ENCODE results near the gene MMS22L.
"Not testable (repeated sequence)": the region's sequence is repeated elsewhere in the genome, so short reads cannot be mapped to it uniquely, and the experiment has no call there.

MMS22L gene

GRCh38 chr6:97198046-97198565 is 84.9 kb downstream of the MMS22L start:
- Histone ChIP-seq H3K9ac (ENCODE audit: low read depth in 1 of 2, low read length in 2 of 2) (no peak overlapping the region), H3K4me1 (ENCODE audit: control insufficient read depth in 2 of 2, insufficient read depth in 2 of 2, low read length in 2 of 2) (no peaks in the 10 kb centered on the region), H3K36me3 (ENCODE audit: control insufficient read depth in 2 of 2, insufficient read depth in 2 of 2, low read length in 2 of 2) (no peaks in the 10 kb centered on the region), H3K4me3 (ENCODE audit: low read length in 2 of 2) (no peak overlapping the region), H3K27ac (ENCODE audit: low read depth in 2 of 2, low read length in 2 of 2) (no peak overlapping the region), H3K9me3 (ENCODE audit: control insufficient read depth in 2 of 2, low read length in 2 of 2) (no peaks in the 10 kb centered on the region), H3K27me3 (ENCODE audit: control insufficient read depth in 2 of 2, insufficient read depth in 2 of 2, low read length in 2 of 2) (no peaks in the 10 kb centered on the region)

GRCh38 chr6:97195117-97195516 is 87.9 kb downstream of the MMS22L start:
- Histone ChIP-seq H3K27me3 (ENCODE audit: control insufficient read depth in 2 of 2, insufficient read depth in 2 of 2, low read length in 2 of 2) (no peaks in the 10 kb centered on the region), H3K4me3 (ENCODE audit: low read length in 2 of 2) (no peak overlapping the region), H3K4me1 (ENCODE audit: control insufficient read depth in 2 of 2, insufficient read depth in 2 of 2, low read length in 2 of 2) (no peaks in the 10 kb centered on the region), H3K9ac (ENCODE audit: low read depth in 1 of 2, low read length in 2 of 2) (no peak overlapping the region), H3K9me3 (ENCODE audit: control insufficient read depth in 2 of 2, low read length in 2 of 2) (no peaks in the 10 kb centered on the region), H3K36me3 (ENCODE audit: control insufficient read depth in 2 of 2, insufficient read depth in 2 of 2, low read length in 2 of 2) (no peaks in the 10 kb centered on the region), H3K27ac (ENCODE audit: low read depth in 2 of 2, low read length in 2 of 2) (no peak overlapping the region)

DNA sequence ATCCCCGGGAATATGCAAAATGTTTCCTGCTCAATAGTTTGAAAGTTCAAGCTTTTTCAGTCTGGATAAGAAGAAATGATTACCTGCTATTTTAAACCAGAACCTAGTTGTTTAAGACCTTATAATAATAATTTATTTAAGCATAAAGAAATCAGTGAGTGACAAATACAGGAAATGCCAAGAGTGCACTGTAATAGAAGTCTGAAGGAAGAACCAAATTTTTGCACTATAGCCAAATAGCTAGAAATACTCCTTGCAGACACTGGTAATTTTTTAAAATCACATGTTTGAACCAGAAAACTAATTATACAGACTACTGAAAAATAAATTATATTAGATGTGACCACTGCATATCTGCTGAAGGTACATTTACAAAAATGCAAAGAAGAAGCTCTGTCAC is 93.2 kb downstream of the MMS22L start:
- Histone ChIP-seq H3K36me3 (ENCODE audit: control insufficient read depth in 2 of 2, insufficient read depth in 2 of 2, low read length in 2 of 2) (no peaks in the 10 kb centered on the region), H3K4me3 (ENCODE audit: low read length in 2 of 2) (no peak overlapping the region), H3K9me3 (ENCODE audit: control insufficient read depth in 2 of 2, low read length in 2 of 2) (no peaks in the 10 kb centered on the region), H3K27me3 (ENCODE audit: control insufficient read depth in 2 of 2, insufficient read depth in 2 of 2, low read length in 2 of 2) (no peaks in the 10 kb centered on the region), H3K27ac (ENCODE audit: low read depth in 2 of 2, low read length in 2 of 2) (no peak overlapping the region), H3K9ac (ENCODE audit: low read depth in 1 of 2, low read length in 2 of 2) (no peak overlapping the region), H3K4me1 (ENCODE audit: control insufficient read depth in 2 of 2, insufficient read depth in 2 of 2, low read length in 2 of 2) (no peaks in the 10 kb centered on the region)

DNA sequence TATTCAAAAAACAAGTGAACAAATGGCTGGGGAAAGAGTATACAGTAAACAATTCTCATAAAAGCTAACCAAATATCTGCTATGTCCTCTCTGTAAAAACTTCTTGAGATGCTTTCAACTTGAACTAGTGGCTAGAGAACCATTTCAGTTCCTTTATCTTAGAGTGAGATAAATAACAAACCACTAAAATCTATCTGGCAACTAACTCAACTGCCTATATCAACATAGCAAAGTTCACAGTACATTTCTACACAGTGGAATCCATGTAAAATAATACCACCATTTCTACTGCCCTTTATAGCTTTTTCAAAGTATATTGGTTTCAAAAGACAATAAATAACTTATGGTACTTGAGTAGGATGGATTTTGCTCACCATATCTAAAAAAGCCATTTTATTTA is 95.1 kb downstream of the MMS22L start:
- Histone ChIP-seq H3K4me1 (ENCODE audit: control insufficient read depth in 2 of 2, insufficient read depth in 2 of 2, low read length in 2 of 2) (no peaks in the 10 kb centered on the region), H3K36me3 (ENCODE audit: control insufficient read depth in 2 of 2, insufficient read depth in 2 of 2, low read length in 2 of 2) (no peaks in the 10 kb centered on the region), H3K4me3 (ENCODE audit: low read length in 2 of 2) (no peak overlapping the region), H3K27me3 (ENCODE audit: control insufficient read depth in 2 of 2, insufficient read depth in 2 of 2, low read length in 2 of 2) (no peaks in the 10 kb centered on the region), H3K9me3 (ENCODE audit: control insufficient read depth in 2 of 2, low read length in 2 of 2) (no peaks in the 10 kb centered on the region), H3K27ac (ENCODE audit: low read depth in 2 of 2, low read length in 2 of 2) (no peak overlapping the region), H3K9ac (ENCODE audit: low read depth in 1 of 2, low read length in 2 of 2) (no peak overlapping the region)

GRCh38 chr6:97186416-97186999 is 96.5 kb downstream of the MMS22L start:
- H3K4me3 ChIP-seq (ENCODE audit: low read length in 2 of 2), result no peak overlapping the region
- H3K27ac ChIP-seq (ENCODE audit: low read depth in 2 of 2, low read length in 2 of 2), result no peak overlapping the region
- no peaks in the 10 kb centered on the region for H3K36me3 ChIP-seq (ENCODE audit: control insufficient read depth in 2 of 2, insufficient read depth in 2 of 2, low read length in 2 of 2)
- H3K9ac ChIP-seq (ENCODE audit: low read depth in 1 of 2, low read length in 2 of 2), result no peak overlapping the region
- no peaks in the 10 kb centered on the region for H3K9me3 ChIP-seq (ENCODE audit: control insufficient read depth in 2 of 2, low read length in 2 of 2)
- H3K4me1 ChIP-seq (ENCODE audit: control insufficient read depth in 2 of 2, insufficient read depth in 2 of 2, low read length in 2 of 2), result no peaks in the 10 kb centered on the region
- no peaks in the 10 kb centered on the region for H3K27me3 ChIP-seq (ENCODE audit: control insufficient read depth in 2 of 2, insufficient read depth in 2 of 2, low read length in 2 of 2)

- Histone ChIP-seq H3K36me3 (ENCODE audit: control insufficient read depth in 2 of 2, insufficient read depth in 2 of 2, low read length in 2 of 2) (peaks cover 0 to 6% of the 10 kb centered on the region in 2 donors), H3K4me1 (ENCODE audit: control insufficient read depth in 2 of 2, insufficient read depth in 2 of 2, low read length in 2 of 2) (no peaks in the 10 kb centered on the region), H3K4me3 (ENCODE audit: low read length in 2 of 2) (no peak overlapping the region), H3K27me3 (ENCODE audit: control insufficient read depth in 2 of 2, insufficient read depth in 2 of 2, low read length in 2 of 2) (no peaks in the 10 kb centered on the region), H3K27ac (ENCODE audit: low read depth in 2 of 2, low read length in 2 of 2) (no peak overlapping the region), H3K9ac (ENCODE audit: low read depth in 1 of 2, low read length in 2 of 2) (no peak overlapping the region), H3K9me3 (ENCODE audit: control insufficient read depth in 2 of 2, low read length in 2 of 2) (no peaks in the 10 kb centered on the region)
These were observed 105.1 kb downstream of the MMS22L start for GRCh38 chr6:97177905-97178304.

DNA sequence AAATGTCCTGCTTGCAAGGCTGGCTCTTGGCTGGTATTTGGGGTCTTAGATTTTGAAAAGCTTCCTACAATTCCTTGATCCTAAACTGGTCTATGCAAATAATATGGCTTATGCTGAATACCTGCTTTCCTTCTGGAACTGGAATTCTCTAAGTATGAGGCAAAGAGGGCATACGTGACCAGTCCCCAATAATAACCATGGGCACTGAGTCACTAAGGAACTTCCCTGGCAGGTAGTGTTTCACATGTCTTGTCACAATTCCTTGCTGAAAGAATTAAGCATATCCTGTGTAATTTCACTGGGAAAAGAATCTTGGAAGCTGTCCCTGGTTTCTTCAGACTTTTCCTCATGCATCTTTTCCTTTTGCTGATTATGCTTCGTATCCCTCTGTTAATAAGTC is 106.5 kb downstream of the MMS22L start:
- no peak overlapping the region for H3K9ac ChIP-seq (ENCODE audit: low read depth in 1 of 2, low read length in 2 of 2)
- H3K36me3 ChIP-seq (ENCODE audit: control insufficient read depth in 2 of 2, insufficient read depth in 2 of 2, low read length in 2 of 2), result peaks cover 0 to 6% of the 10 kb centered on the region in 2 donors
- no peaks in the 10 kb centered on the region for H3K9me3 ChIP-seq (ENCODE audit: control insufficient read depth in 2 of 2, low read length in 2 of 2)
- H3K4me3 ChIP-seq (ENCODE audit: low read length in 2 of 2), result no peak overlapping the region
- H3K4me1 ChIP-seq (ENCODE audit: control insufficient read depth in 2 of 2, insufficient read depth in 2 of 2, low read length in 2 of 2), result no peaks in the 10 kb centered on the region
- H3K27ac ChIP-seq (ENCODE audit: low read depth in 2 of 2, low read length in 2 of 2), result no peak overlapping the region
- no peaks in the 10 kb centered on the region for H3K27me3 ChIP-seq (ENCODE audit: control insufficient read depth in 2 of 2, insufficient read depth in 2 of 2, low read length in 2 of 2)

- Histone ChIP-seq H3K27me3 (ENCODE audit: control insufficient read depth in 2 of 2, insufficient read depth in 2 of 2, low read length in 2 of 2) (no peaks in the 10 kb centered on the region), H3K4me3 (ENCODE audit: low read length in 2 of 2) (no peak overlapping the region), H3K36me3 (ENCODE audit: control insufficient read depth in 2 of 2, insufficient read depth in 2 of 2, low read length in 2 of 2) (peaks cover 0 to 5% of the 10 kb centered on the region in 2 donors), H3K9ac (ENCODE audit: low read depth in 1 of 2, low read length in 2 of 2) (no peak overlapping the region), H3K4me1 (ENCODE audit: control insufficient read depth in 2 of 2, insufficient read depth in 2 of 2, low read length in 2 of 2) (no peaks in the 10 kb centered on the region), H3K27ac (ENCODE audit: low read depth in 2 of 2, low read length in 2 of 2) (no peak overlapping the region), H3K9me3 (ENCODE audit: control insufficient read depth in 2 of 2, low read length in 2 of 2) (no peaks in the 10 kb centered on the region)
These were observed 107.2 kb downstream of the MMS22L start for GRCh38 chr6:97175806-97176205.

DNA sequence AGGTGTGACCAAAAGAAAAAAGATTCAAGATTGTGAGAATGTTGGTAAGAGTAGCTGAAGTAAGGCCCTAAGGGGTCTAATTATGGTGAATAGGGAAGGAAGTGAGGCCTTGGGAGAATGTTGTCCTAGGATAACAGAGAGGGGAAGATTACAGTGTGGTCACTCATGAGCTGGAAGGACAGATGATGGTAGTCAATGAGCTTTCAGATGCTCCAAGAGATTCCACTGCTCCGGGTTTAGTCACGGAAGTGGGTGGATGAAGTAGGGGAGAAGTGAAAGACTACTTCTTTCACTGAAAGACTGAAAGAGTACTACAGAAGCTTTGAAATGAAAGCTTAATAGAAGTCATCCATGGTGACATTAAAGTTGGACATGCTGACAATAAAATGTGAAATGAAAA is 108.5 kb downstream of the MMS22L start:
- H3K4me3 ChIP-seq (ENCODE audit: low read length in 2 of 2), result no peak overlapping the region
- H3K36me3 ChIP-seq (ENCODE audit: control insufficient read depth in 2 of 2, insufficient read depth in 2 of 2, low read length in 2 of 2), result peaks cover 0 to 3% of the 10 kb centered on the region in 2 donors
- H3K9ac ChIP-seq (ENCODE audit: low read depth in 1 of 2, low read length in 2 of 2), result no peak overlapping the region
- H3K27ac ChIP-seq (ENCODE audit: low read depth in 2 of 2, low read length in 2 of 2), result no peak overlapping the region
- H3K9me3 ChIP-seq (ENCODE audit: control insufficient read depth in 2 of 2, low read length in 2 of 2), result no peaks in the 10 kb centered on the region
- H3K27me3 ChIP-seq (ENCODE audit: control insufficient read depth in 2 of 2, insufficient read depth in 2 of 2, low read length in 2 of 2), result no peaks in the 10 kb centered on the region
- H3K4me1 ChIP-seq (ENCODE audit: control insufficient read depth in 2 of 2, insufficient read depth in 2 of 2, low read length in 2 of 2), result no peaks in the 10 kb centered on the region

DNA sequence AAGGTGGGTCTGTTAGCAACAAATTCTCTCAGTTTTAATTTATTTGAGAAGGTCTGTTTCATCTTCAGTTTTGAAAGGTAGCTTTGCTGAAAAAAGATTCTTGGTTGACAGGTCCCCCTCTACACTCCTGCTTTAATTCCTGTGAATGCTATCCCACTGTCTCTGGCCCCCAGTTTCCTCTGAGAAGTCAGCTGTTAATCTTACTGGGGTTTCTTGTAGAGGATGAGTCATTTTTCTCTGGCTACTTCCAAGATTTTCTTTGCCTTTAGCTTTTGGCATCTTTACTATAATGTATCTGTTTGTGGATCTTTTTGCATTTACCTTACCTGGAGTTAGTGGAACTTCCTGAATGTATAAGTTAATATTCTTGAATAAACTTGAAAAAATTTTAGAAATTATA is 122.7 kb downstream of the MMS22L start:
- Histone ChIP-seq H3K36me3 (ENCODE audit: control insufficient read depth in 2 of 2, insufficient read depth in 2 of 2, low read length in 2 of 2) (peaks cover 3 to 4% of the 10 kb centered on the region in 2 donors), H3K4me3 (ENCODE audit: low read length in 2 of 2) (no peak overlapping the region), H3K27ac (ENCODE audit: low read depth in 2 of 2, low read length in 2 of 2) (no peak overlapping the region), H3K27me3 (ENCODE audit: control insufficient read depth in 2 of 2, insufficient read depth in 2 of 2, low read length in 2 of 2) (no peaks in the 10 kb centered on the region), H3K4me1 (ENCODE audit: control insufficient read depth in 2 of 2, insufficient read depth in 2 of 2, low read length in 2 of 2) (no peaks in the 10 kb centered on the region), H3K9me3 (ENCODE audit: control insufficient read depth in 2 of 2, low read length in 2 of 2) (no peaks in the 10 kb centered on the region), H3K9ac (ENCODE audit: low read depth in 1 of 2, low read length in 2 of 2) (no peak overlapping the region)

- not testable (repeated sequence) for H3K4me1 ChIP-seq (ENCODE audit: control insufficient read depth in 2 of 2, insufficient read depth in 2 of 2, low read length in 2 of 2); H3K4me3 ChIP-seq (ENCODE audit: low read length in 2 of 2); H3K9me3 ChIP-seq (ENCODE audit: control insufficient read depth in 2 of 2, low read length in 2 of 2); H3K27me3 ChIP-seq (ENCODE audit: control insufficient read depth in 2 of 2, insufficient read depth in 2 of 2, low read length in 2 of 2); H3K27ac ChIP-seq (ENCODE audit: low read depth in 2 of 2, low read length in 2 of 2); H3K9ac ChIP-seq (ENCODE audit: low read depth in 1 of 2, low read length in 2 of 2); H3K36me3 ChIP-seq (ENCODE audit: control insufficient read depth in 2 of 2, insufficient read depth in 2 of 2, low read length in 2 of 2)
These were observed 127.6 kb downstream of the MMS22L start for GRCh38 chr6:97155447-97155846.
